Measurements from ENCODE around the gene ARHGAP18.

The ARHGAP18 gene

DNA sequence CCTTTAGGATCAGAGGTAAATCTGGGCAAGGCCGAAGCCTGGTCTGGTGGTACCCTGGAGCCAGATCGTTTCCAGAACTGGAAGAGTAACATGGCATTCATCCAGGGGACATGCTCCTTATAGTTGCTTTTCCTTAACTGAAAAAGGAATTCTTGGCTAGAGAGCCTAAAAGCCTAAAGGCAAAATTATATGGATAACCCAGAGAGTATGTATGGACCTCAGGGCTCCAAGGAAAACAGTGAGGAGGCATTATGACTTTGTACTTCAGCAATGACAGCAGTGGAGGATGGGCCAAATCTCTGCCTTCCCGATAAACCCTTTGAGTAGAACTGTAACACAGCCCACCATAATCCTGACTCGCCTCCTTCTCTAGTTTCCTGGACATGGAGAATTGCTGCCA, 29.3 kb downstream of the ARHGAP18 start:
- H3K4me3 ChIP-seq (ENCODE audit: low read depth in 1 of 2, low read length in 1 of 2): no peak overlapping the region

DNA sequence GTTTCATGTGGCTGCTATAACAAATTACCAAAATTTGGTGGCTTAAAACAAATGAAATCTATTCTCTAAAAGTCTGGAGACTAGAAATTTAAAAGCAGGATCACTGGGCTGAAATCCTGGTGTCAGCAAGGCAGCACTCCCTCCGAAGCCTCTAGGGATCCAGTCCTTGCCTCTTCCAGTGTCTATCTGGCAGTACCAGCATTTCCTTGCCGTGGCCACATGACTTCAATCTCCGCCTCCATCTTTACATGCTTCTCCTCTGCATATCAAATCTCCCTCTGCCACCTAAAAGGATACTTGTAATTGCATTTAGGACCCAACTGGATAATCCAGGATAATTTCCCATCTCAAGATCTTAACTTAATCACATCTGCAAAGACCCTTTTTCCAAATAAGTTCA, 30.2 kb downstream of the ARHGAP18 start:
- TF ChIP-seq, protein P1, sequence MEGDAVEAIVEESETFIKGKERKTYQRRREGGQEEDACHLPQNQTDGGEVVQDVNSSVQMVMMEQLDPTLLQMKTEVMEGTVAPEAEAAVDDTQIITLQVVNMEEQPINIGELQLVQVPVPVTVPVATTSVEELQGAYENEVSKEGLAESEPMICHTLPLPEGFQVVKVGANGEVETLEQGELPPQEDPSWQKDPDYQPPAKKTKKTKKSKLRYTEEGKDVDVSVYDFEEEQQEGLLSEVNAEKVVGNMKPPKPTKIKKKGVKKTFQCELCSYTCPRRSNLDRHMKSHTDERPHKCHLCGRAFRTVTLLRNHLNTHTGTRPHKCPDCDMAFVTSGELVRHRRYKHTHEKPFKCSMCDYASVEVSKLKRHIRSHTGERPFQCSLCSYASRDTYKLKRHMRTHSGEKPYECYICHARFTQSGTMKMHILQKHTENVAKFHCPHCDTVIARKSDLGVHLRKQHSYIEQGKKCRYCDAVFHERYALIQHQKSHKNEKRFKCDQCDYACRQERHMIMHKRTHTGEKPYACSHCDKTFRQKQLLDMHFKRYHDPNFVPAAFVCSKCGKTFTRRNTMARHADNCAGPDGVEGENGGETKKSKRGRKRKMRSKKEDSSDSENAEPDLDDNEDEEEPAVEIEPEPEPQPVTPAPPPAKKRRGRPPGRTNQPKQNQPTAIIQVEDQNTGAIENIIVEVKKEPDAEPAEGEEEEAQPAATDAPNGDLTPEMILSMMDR (IDR thresholded peaks at IDR 0.05): no peak
- Histone ChIP-seq H3K27ac (no peak overlapping the region), H3K4me1 (ENCODE audit: control insufficient read depth in 1 of 2, insufficient read depth in 1 of 2, low read depth in 1 of 2, low read length in 1 of 2) (peaks cover 37 to 39% of the 10 kb centered on the region in 2 experiments)

More for the DNA sequence above, 29.3 kb downstream of the ARHGAP18 start:
- no peaks in the 10 kb centered on the region for H3K27me3 ChIP-seq
- H3K27ac ChIP-seq: no peak overlapping the region
- TF ChIP-seq, protein P1 (IDR thresholded peaks at IDR 0.05): no peak
- no peaks in the 10 kb centered on the region for H3K36me3 ChIP-seq
- H3K4me1 ChIP-seq (ENCODE audit: control insufficient read depth in 1 of 2, insufficient read depth in 1 of 2, low read depth in 1 of 2, low read length in 1 of 2): peaks cover 46 to 48% of the 10 kb centered on the region in 2 experiments
- no peaks in the 10 kb centered on the region for H3K9me3 ChIP-seq

DNA sequence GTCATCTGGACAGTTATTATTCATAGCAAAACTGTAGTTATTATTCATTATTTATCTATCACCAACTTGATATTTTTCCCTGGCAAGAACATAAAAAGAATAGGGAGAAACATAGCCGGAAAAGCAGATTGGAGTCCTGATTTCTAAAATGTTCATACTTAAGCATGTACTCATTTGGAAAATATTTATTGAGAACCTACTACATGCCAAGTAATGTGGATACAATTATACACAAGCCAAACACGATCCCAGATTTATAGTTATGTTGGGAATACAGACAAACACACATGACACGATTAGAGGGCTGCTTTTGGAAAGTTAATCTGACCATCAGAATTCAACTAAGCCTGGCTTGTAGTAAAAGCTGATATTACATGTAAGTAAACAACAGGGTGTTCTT, 30.7 kb downstream of the ARHGAP18 start:
- H3K27ac ChIP-seq: no peak overlapping the region

More for the DNA sequence above, 30.2 kb downstream of the ARHGAP18 start:
- H3K27me3 ChIP-seq: no peaks in the 10 kb centered on the region
- H3K9me3 ChIP-seq: no peaks in the 10 kb centered on the region
- H3K36me3 ChIP-seq: no peaks in the 10 kb centered on the region
- H3K4me3 ChIP-seq (ENCODE audit: low read depth in 1 of 2, low read length in 1 of 2): no peak overlapping the region

DNA sequence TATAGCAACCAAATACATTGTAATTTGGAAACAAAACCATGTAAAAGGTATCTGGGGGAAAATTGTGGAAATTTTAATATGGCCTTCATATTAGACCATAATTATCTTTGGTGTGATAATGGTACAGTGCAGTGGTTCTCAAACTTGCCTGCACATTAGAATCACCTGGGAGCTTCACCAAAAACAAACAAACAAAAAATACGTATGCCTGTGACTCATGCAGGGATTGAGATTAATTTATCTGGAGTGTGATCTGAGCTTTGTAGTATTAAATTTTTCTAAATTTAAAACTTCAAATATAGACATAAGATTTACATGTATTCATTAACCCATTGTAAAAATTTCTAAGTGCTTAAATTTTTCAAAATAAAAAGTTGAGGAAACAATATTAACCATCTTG, 31.5 kb downstream of the ARHGAP18 start:
- H3K4me1 ChIP-seq (ENCODE audit: control insufficient read depth in 1 of 2, insufficient read depth in 1 of 2, low read depth in 1 of 2, low read length in 1 of 2): peaks cover 26 to 29% of the 10 kb centered on the region in 2 experiments
- no peak overlapping the region for H3K27ac ChIP-seq
- no peaks in the 10 kb centered on the region for H3K36me3 ChIP-seq
- TF ChIP-seq, protein P1 (IDR thresholded peaks at IDR 0.05): no peak
- no peaks in the 10 kb centered on the region for H3K27me3 ChIP-seq
- H3K4me3 ChIP-seq (ENCODE audit: low read depth in 1 of 2, low read length in 1 of 2): no peak overlapping the region
- H3K9me3 ChIP-seq: no peaks in the 10 kb centered on the region

More for the DNA sequence above, 30.7 kb downstream of the ARHGAP18 start:
- no peaks in the 10 kb centered on the region for H3K27me3 ChIP-seq
- no peak overlapping the region for H3K4me3 ChIP-seq (ENCODE audit: low read depth in 1 of 2, low read length in 1 of 2)
- TF ChIP-seq, protein P1 (IDR thresholded peaks at IDR 0.05): no peak
- no peaks in the 10 kb centered on the region for H3K36me3 ChIP-seq
- H3K4me1 ChIP-seq (ENCODE audit: control insufficient read depth in 1 of 2, insufficient read depth in 1 of 2, low read depth in 1 of 2, low read length in 1 of 2): peaks cover 34% of the 10 kb centered on the region in 2 experiments
- H3K9me3 ChIP-seq: no peaks in the 10 kb centered on the region

DNA sequence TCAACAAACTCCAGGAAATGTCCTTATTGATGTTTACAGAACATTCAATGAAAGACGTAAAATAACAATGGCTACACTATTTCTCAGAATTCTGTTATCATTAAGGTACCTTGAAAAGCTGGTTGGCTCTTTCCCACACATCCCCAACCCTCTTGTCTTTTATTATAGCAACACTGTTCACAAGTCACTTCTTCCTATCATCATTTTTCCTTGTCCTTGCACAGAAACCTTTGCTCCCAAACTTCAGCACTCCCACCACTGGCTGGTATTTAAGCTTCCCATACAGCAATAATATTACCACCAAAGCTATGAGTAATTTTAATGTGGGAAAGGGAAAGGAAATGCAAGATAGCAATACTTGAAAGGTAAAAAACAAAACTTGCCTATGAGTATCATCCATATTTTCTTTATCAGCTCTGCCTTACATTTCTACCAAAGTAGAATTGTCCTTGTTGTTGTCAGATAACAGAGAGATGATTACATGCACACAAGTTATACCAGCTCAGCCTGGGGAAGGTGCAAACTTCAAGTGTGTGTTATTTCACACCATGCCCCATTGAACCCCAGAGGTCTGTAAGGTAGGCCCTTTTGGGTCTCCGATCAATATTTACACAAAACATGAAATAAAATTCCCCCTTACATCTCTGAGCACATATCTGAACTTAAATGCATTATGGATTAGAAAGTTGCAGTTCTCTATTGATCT, 32.2 kb downstream of the ARHGAP18 start:
- peaks cover 19 to 22% of the 10 kb centered on the region in 2 experiments for H3K4me1 ChIP-seq (ENCODE audit: control insufficient read depth in 1 of 2, insufficient read depth in 1 of 2, low read depth in 1 of 2, low read length in 1 of 2)
- no peak overlapping the region for H3K27ac ChIP-seq

More for the DNA sequence above, 32.2 kb downstream of the ARHGAP18 start:
- H3K4me3 ChIP-seq (ENCODE audit: low read depth in 1 of 2, low read length in 1 of 2): no peak overlapping the region
- H3K36me3 ChIP-seq: no peaks in the 10 kb centered on the region
- H3K27me3 ChIP-seq: no peaks in the 10 kb centered on the region
- TF ChIP-seq, protein P1 (IDR thresholded peaks at IDR 0.05): no peak
- H3K9me3 ChIP-seq: no peaks in the 10 kb centered on the region
